Measurements from ENCODE around the gene MYL3.

DNA sequence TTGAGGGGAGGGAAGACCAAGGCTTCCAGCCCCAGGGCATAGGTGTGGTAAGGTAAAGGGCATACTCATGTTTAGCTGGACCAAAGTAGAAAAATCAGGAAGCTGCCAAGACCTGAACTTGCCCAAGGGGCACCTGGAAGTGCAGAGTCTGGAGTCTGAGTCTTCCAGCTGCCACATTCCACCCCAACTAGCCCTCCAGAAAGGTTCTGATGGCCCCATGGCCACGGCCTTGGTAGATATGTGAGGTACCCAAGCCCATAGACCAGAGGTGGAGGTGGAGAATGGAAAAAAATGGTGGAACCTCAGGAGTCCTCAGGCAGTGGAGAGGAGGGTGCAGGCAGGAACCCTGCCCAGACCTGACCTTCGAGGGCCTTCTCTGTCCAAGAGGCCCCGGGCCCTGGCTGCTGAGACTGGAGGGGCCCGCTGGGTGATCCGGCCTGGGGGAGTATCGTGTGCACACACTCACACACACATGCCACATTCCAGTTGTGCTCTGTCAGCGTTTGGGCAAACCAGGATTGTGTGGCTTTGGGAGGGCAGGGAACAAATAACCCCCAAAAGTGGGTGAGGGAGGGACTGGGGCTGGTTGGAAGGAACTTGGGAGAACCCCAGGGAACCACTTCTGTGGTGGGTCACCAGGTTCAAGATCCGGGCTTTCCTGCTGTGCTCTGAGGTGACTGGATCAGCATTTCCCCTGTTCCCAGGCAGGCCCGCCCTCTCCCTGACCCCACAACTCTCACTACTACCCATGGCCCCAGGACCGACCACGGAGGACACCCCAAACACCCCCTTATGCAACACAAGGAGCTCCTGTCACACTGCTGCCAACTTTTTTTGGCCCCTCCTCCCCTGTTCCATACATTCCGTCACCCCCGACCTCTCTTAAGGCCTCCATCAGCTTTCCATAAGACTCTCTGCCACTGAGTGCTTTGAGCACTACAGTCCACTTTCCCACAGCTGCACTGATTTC is 11.6 kb downstream of the MYL3 start:
- TF ChIP-seq CTCF (IDR thresholded peaks at IDR 0.05) (no peak), POLR2A (IDR thresholded peaks at IDR 0.05) (no peak), EP300 (IDR thresholded peaks at IDR 0.05) (no peak)
